GM12873 (cell line): ENCODE measurements around the gene GAS7.

ENCODE experiments used
- CTCF ChIP-seq: IDR thresholded peaks from 2 replicates; pipeline ENCODE4 v1.5.1; 2012; ENCODE audit warnings: low read depth, mild to moderate bottlenecking, moderate library complexity, low read length, control low read depth; ENCODE audit not compliant: insufficient read depth; ENCODE audit errors: missing control alignments

GAS7 gene

DNA sequence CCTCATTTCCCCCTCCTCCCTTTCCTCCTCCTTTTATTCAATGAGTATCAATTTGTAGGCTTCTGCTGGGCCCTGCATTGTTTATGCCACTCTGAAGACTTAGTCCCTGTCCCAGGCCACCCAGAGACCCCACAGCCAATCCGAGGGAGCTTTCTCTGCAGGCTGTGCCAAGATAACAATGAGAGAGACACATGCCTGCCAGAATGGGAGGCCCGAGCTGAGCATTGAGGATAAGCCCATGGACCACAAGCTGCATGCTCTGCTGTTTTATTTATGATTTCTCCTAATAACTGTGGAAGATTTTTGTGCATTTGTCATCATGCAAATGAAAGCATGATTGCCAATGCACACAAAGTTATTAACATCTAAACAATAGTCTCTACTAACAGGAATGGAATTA is 296.3 kb downstream of the GAS7 start:
- no peak for TF ChIP-seq CTCF

- no peak for TF ChIP-seq CTCF
Measured at GRCh38 chr17:9900784-9901183, 297.6 kb downstream of the GAS7 start.

DNA sequence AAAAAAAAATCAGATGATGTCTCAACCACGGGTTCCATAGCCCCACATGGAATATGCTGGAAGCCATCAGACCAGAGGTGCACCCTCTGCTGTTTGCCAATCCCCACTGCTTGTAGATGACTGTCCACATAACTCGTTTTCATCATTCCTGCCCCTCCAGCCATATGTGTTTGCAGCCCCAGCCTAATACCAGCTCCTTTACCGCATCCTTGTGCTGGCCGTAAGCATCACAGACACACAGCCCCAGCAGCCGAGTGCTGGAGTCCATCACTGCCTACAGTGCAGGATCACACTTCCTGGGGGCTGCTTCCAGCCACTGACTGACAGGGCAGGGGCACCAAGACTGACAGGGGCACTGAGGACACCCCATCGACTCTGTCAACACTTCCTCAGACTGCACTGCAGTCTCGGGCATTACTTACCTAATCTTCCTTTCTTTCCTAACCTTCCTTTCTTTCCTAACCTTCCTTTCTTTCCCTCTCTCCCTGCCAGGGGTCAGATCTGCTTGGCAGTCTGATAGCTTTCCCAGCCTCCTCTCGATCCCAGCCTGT is 298.3 kb downstream of the GAS7 start:
- TF ChIP-seq CTCF, result no peak

GRCh38 chr17:9899280-9900043 is 298.9 kb downstream of the GAS7 start:
- no peak for TF ChIP-seq CTCF

GRCh38 chr17:9898812-9899211 is 299.6 kb downstream of the GAS7 start:
- TF ChIP-seq CTCF, result no peak

DNA sequence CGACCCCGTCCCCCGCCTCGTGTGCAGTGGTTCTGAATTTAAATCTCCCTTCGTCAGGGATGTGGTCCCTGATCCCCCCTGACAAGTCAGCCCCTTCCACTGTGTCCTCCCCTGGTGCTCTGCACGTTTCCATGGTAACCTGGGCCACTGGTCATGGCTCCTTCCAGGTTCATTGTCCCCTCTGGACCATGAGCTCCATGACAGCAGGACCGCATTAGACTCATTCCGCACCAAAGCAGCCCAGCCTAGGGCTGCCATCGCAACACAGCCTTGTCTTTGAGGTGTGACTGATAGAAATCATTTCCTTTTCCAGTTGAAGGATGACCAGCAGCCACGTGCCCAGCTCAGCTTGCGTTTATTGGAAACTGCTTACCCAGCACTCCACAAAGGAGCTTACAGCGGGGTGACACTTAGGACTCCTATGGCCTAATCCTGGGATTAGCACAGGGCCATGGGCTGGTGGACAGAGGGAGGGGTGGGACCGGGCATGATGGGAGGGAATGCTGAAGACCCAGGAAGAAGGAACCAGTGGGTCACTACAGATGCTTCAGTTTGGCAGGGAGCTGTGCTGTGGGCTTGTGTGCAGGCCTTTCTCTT is 300.9 kb downstream of the GAS7 start:
- TF ChIP-seq CTCF, result no peak

DNA sequence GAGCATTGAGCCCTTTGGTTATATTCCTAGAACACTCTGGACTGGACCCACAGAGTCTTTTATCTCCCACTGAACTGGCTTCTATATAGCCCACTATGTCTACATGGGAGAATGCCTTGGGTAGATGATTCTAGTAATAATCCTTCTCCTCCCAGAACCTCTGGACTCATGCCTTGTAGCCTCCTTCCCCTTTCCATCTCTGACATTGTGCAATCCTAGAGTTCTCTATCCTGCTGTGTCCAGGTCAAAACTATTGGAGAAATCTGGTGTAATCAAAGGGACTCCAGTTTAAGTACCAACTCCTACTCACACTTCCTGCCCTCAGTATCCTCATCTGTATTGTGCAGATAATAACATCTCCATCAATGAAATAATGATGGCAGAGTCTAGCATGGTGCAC is 302.5 kb downstream of the GAS7 start:
- TF ChIP-seq CTCF, result no peak
